Activated T-helper 1 cell treated with anti-CD3 and anti-CD28 coated beads, Interleukin-2, amount 50 U/mL, for 16 hours (primary cell): ENCODE data around the gene UBE2Q2.
"Not testable (repeated sequence)": the region's sequence is repeated elsewhere in the genome, so short reads cannot be mapped to it uniquely, and the experiment has no call there.

Source experiments
- DNase-seq, 2 donors: peaks; one replicate each; pipeline ENCODE4 v3.0.0-alpha.2; 2020; ENCODE audit warnings: low read depth in 1 of 2, low spot score in 1 of 2

Gene UBE2Q2

DNA sequence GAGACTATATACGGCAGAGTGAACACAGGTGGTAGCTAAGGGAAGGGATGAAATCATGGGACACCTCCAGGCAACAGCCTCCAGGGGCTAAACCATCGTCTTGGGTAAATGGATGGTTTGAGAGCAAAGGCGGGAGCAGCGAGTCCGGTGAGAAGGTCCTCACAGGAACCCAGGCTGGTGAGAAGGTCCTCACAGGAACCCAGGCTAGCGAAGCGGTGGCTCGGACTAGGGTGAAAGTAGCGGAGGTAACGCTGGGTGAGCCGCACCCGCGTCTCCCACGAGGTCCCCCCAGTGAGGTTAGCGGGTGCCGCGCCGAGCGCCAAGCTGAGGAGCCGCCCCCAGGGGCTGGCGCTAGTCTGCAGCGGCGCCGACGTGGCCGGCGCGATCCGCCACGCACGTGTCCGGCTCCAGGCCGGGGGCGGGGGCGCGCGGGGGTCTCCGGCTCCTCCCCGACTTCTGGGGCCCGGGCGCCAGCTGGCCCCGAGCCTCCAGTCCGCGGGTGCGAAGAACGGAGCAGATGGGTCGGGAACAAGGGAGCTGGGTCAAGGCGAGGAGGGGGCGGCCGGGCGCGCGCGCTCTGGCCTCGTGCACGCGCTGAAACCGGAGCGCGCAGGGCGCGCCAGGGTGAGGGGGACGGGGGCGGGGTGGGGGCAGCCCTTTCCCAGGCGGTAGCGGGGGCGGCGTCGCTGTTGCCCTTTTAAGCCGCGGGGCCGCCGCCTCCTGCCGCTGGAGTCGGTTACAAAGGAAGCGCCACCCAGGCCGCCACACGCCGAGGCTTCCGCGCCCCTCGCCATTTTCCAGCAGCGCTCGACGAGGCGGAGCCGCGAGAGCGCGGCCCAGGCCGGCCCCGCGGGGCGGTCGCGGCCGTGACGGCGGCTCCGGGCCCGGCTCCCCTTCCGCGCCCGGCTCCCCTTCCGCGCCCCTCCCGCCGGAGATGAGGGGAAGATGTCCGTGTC, at the start of gene UBE2Q2:
UBE2Q2 (plus strand) TSS at position 726 of the 956 bp plus-strand sequence; CDS start at position 946, 220 bp downstream.
- peak; percentile 50 to 63 for DNase-seq

DNA sequence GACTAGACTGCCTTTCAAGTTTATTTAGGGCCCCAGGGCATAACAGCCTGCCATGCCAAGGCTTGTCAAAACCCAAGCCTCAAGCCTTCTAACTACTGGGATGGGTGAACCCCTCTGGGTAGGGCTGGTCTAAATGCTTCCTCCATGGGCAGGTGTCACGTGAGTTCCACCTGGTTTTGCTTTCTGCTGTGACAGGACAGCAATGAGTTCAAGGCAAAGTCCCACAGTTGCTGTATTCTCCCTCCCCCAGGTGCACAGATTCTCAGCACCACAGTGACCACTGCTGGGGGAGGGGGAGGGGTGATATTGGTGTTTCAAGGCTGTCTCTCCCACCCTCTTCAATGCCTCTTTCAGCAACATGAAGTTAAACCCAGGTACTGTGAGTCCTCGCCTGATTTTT, 46.9 kb upstream of the UBE2Q2 start:
- no peak for DNase-seq

DNA sequence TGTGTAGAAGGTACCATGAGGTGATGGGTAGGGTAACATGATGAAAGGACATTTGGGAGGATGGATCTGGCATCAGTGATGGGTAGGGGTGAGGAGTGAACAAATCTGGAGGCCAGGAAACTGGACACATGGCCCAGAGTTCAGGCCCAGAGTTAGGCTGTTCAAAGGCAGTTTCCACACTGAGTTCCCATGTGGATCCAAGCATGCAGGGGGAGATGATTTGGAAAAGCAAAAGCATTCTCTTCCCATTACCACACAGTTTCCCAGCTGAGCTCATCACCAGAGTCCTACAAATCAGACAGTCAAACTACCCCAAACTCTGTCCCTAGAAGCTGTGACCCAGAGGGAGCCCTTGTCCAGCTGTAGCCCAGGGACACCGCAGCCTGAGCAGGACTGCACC, 46.1 kb upstream of the UBE2Q2 start:
- not testable (repeated sequence) for DNase-seq

DNA sequence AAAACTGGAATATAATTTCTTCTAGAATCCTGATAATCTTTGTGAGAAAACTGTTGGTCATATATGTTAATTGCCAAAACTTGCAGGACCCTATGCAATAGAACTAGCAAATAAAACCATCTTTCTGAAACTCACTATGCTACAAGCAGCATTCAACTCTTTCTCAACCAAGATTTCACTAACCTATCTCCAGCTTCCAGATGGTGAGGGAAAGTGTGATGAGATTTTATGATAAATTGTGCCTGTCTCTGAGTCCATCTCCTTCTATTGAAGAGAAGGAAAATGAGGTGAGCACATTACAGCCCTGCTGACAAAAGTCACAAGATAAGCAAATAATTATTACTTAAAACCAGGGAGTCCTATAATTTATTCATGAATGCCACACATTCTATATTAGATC, 44.1 kb upstream of the UBE2Q2 start:
- DNase-seq: no peak

DNA sequence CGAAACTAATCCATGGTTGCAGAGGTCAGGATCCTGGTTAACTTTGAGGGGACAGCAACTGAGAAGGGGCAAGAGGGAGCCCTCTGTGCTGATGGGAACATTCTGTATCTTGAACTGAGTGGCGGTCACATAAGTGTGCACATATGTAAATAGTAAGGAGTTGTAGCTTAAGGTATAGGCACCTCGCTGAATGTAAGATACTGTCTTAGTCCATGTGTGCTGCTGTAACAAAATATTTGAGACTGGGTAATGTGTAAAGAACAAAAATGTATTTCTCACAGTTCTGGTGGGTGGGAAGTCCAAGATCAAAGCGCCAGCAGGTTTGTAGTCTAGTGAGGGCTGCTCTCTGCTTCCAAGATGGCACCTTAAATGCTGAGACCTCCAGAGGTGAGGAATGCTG, 42.8 kb upstream of the UBE2Q2 start:
- not testable (repeated sequence) for DNase-seq

DNA sequence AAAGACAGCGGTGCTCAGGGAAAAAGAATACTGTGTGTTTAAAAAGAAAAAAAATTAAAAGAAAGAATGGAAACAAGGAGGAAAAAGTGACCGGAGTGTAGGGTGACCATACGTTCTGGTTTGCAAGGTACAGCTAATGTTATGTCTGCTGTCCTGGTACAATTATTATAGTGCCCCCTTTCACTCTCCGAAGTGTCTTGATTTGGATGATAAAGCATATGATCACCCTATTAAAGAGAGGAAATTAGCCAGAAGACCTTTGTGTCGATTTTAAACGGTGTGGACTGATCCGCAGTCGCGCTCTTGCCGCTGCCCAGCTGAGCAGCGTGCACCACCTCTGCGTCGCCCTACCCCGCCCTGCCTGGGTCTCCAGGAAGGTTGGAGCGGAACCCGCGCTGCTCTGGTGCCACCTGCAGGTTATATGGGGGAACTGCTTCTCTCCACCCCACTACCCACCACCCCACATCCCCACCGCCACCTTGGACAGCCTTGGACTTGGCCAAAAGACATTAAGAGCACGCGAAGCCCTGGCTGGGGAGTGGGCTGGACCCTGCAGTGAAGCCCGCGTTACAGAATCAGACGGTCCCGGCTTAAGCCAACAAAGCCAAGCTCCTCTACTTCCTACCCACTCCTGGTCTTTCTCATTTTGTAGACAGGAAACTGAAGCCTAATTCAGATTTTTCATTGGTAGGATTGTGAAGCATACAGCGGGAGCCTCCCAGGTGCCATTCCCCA, 41.2 kb upstream of the UBE2Q2 start:
- DNase-seq: peak; percentile 60 to 66

DNA sequence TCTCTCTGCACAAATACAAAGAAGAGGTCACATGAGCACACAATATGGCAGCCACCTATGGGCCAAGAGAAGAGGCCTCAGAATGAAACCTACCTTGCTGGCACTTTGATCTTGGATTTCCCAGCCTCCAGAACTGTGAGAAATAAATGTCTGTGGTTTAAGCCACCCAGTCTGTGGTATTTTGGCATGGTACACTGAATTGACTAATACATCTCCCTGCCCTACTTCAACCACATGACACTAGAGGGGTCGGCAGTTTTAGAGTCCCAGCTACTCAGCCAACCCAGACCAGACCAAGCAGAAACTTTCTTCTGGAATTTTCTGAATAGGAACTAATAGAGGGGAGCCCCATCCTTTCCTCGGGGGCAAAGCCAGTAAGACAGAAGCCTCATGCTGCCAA, 35.8 kb upstream of the UBE2Q2 start:
- not testable (repeated sequence) for DNase-seq

DNA sequence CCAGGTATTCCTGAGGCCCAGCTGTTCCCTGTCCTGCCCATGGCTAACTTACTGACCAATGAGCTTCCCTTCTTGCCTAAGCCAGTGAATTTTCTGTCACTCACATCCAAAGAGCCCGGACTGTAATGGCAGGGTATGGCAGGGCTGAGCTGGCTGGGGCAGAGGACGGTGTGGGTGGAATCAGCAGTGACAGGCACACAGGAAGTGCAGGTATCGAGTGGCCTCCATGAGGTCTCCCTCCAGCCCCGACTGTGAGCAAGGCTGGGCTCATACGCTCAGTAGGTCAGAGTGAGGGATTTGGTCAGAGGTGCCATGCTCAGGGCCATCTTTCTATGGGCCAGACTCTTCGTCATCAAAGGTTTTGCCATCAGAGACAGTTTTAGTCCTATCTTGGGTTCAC, 35.2 kb upstream of the UBE2Q2 start:
- DNase-seq: not testable (repeated sequence)

DNA sequence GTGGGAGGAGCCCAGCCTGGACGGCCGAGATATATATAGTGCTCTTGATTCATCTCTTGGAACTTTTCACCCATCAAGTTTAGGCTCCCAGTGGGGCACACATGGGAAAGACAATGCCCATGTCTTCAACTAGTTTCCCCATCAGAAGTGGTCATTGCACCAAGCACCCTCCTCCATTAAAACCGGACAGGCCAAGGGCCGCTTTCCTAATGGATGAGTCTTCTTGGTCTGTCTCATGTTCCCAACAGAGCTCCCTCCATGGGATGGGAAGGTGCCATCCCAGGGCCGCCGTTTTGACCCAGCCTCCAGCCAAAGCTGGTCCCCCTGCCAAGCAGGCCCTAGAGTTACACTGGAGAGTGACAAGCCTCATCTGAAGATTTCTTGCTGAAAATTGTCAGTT, 34.7 kb upstream of the UBE2Q2 start:
- no peak for DNase-seq

DNA sequence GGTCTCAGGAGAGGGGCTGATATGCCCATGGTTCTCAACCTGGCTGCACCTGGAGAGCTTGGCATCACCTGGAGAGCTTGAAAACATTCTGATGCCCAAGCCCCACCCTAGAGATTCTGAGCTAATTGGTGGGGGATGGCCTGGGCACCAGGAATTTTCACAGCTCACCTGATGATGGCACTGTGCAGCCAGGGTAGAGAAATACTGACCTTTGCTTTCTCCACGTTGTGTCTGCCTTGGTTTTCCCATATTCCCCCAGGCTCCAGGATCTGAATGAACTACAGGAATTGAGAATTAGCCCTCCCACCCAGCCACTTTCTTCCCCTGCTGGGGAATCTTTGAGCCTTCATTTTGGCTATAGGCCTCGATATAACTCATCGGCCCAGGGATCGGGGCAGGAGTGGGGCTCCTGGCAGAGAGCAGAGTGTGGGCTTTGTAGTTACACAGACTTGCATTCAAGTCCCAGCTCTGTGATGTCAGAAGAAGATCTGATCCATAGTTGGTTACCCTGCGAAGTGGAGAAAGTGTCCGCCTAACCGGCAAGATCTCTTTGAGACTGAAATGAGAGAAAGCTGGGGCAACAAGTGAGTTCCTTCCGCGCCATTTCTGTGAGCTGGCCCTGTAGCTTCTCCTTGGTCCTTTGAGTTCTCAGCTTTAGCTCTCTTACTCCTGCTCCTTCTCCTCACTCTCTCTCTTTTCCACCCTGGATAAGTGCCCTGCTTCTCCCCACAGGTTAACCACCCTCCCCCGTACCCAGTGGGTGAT, 33.1 kb upstream of the UBE2Q2 start:
- no peak for DNase-seq

DNA sequence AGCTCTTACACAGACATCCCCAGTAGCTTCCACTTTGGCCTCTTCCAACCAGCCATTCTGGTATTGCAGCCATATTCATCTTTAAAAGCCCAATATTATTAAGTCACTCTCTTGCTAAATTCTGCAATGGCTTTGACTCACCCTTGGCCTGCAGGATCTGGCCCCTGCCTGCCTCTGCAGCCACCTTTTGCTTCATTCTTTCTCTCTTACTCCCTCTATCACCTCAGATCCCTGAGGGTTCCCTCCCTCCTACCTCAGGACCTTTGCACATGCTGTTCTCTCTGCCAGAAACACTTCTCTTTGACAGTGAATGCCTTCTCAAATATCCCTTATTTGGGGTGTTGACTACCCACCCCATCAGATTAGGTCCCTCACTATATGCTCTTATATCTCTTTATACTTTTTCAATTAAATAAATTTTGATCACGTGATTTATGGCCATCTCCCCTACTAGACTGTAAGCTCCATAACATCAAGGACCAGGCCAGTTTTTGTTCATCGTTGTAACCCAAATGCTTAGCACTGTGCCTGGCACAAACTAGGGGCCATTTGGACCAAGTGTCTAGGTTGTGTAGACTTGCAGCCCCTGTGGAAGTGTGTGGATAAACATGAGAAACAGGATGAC, 32.3 kb upstream of the UBE2Q2 start:
- DNase-seq: no peak

DNA sequence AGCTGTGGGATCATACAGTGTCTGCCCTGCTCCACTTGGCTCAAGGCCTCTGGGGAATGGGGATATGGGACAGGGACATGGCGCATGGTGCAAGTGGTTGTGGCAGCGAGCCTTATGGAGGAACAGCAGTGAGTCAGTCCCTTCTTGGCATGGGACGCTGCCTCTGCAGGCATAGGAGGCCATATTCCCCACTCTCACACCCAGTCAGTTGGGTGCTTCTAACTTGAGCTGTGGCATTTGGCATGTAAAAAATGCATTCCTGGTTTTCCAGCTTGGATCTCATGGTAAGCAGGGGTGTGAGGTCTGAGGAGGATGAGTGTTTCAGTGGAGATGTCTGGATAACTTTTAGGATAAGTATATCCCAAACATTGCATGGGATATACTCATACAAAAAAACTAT, 31.6 kb upstream of the UBE2Q2 start:
- no peak for DNase-seq

DNA sequence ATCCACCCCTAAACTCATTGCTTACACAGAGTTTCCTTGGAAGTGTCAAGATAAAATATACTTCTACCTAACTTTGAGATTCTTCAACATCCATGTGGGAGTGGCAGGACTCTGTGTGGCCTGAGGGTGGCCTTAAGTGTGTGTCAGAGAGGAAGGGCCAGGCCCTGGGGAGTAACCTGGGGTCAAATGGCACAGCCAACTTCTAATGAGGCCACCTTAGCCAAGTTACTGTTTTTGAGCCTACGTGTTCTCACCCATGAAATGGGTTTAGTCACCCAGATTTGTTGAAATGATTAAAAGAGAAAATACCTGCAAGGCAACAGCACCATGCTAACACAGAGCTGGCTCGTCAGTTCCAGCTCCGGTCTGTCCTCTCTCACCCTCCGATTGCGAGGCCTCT, 28.5 kb upstream of the UBE2Q2 start:
- no peak for DNase-seq

DNA sequence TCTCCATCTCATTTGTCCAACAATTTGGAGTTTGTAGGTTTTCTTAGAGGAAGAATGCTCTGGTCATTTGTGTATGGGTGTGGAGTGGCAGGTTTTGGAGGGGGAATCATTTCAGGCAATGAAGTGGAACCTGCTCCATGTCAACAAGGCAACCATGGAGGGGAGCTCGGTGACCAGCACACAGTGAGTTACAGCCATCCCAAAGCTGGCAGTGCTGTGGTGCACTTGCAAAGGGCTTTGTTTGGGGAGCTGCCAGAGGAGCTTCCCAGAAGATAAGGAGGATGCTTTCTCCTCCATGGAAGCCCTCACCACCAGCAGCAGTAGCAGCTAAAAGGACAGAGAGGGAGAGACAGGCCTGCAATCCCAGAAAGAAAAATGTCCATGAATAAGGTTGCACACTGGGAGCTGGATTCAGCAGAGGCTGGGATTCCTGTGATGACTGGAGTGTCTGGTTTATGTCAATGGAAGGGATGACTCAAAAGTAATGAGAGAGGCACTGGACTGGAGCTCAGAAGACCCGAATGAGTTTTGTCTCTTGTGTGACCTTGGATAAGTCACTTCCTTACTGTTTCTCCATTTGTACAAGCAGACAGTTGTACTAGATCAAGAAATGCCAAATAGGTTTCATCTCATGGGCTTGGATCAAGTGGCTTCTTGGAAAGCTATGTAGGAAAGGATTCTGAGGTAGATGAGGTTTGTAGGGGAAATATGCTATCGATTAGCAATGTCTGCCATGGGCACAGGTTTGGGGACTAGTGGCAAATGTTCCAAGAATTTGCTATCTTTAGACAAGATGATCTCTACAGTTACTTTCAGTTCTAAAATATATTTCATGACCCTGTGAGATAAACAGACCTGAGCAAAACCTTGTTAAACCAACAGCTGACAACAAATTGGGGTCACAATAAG, 27.2 kb upstream of the UBE2Q2 start:
- DNase-seq: no peak

DNA sequence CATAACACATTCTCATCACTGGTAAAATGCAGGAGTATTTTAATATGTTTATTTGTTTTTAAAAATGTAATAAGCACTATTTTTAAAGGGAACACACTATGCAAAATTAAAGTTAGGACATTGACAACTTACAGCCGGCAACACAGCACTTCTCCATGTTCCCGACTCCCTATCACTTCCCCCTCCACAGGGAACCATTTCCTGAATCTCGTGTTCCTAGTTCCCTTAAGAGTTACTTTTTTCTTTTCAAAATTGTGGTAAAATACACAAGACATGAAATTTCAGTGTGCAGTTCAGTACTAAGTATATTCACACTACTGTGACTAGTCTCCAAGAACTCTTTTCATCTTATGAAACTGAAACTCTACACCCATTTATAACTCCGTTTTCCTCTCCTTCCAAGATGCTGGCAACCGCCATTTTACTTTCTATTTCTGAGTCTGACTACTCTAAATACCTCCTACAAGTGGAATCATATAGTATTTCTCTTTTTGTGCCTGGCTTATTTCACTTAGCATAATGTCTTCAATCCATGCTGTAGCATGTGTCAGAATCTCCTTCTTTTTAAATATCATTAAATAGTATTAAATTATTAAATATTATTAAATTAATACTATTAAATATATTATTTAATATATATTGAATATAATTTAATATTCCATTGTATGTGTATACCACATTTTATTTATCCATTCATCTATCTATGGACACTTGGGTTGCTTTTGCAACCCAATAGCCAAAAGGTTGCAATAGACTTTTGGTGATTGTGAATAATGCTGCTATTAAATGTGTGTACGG, 25.9 kb upstream of the UBE2Q2 start:
- no peak for DNase-seq

DNA sequence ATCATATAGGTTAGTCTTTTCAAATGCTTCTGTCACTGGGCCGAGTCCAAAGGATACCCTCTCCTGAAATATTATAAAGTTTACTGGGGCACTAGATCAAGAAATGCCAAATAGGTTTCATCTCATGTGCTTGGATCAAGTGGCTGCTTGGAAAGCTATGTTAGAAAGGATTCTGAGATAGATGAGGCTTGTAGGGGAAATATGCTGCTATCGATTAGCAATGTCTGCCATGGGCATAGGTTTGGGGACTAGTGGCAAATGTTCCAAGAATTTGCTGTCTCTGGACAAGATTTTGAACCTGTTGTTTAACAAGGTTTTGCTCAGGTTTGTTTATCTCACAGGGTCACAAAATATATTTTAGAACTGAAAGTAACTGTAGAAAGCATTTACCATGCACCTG, 23.0 kb upstream of the UBE2Q2 start:
- DNase-seq: no peak

DNA sequence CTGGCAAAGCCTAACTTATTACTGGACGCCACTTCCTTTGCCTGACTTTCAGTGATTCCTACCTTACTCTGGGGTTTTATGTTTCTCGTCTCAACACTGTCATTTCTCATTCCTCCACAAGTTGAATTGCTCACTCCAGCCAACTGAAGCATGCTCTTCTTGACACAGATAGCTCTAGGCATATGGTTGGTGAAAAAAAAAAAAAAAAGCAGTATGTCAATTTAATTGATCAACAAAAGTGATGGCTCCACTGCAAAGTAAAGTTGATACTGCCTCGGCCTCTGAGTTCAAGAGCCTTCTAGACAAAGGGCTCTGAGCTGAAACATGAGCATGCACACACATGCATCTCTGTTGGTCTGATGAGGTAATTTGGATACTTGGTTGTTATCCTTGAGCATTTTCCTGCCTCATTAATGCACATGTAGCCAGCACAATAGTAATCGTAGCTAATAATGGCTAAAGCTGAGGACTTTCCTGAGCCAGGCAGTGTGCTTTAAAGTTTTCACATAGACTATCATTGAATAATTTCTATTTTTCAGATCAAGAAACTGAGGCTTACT, 21.4 kb upstream of the UBE2Q2 start:
- no peak for DNase-seq

DNA sequence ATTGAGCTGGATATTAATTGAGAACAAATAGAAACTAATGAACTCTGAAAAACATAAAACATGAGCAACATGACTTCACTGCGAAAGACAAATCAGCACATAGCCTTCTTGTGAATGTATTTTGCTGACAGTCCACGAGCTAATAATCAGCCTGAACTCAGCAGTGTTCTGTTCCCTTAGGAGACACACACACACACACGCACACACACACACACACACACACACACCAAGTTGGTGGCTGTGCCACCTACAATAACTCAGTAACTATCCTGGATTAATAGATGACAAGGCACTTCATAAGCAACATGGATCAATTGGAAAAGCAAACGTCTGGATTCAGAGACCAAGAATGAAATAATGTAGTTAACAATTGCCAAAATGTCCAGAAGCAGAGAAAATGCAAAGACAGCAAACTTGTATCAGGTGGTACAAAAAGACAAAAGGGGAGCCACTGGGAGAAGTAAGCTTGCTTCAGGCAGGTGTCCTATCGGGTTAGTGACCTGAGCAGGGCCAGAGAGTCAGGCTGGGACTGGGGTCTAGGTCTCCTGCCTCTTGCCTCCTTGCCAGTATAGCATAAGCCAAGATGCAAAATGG, 20.5 kb upstream of the UBE2Q2 start:
- DNase-seq: no peak
